Measurements from ENCODE around the gene RNF5.

The RNF5 gene

DNA sequence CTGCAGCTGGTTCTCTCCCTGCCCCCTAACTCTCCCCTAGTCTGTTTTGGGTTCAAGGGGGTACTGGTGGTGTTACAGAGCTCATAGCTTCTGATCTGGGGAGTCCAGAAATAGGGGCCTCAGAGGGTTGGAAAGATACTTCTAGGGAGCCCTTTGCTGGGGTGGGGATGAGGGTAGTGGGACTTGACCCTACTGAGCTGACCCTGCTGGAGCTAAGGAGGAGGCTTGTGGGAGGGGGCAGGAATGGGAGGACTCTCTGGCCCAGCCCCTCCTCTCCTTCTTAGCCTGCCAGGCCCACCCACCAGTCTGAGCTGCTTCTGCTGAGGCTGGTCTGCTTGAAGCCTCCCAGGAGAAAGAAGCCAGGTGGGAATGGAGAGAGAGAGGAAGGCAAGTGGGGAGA is 13.9 kb upstream of the RNF5 start, which contains the start of gene EGFL8:
TSS of gene EGFL8 (plus strand) at position 301 of the 400 bp plus-strand sequence. CDS start 1,571 bp downstream, outside the sequence.
- Histone ChIP-seq H3K4me3 (ENCODE audit: insufficient read length, low read depth) (no peak within 1 kb of the TSS), H3K27me3 (ENCODE audit: insufficient read depth, insufficient read length) (no peaks in the 10 kb centered on the region), H3K36me3 (ENCODE audit: insufficient read depth, insufficient read length, low read length) (peaks cover 45% of the 10 kb centered on the region), H3K4me1 (ENCODE audit: insufficient read depth, insufficient read length) (peaks cover 13% of the 10 kb centered on the region), H3K9me3 (ENCODE audit: insufficient read depth, low read length) (no peaks in the 10 kb centered on the region), H3K9ac (ENCODE audit: insufficient read length, low read depth) (no peak within 1 kb of the TSS)
- no peak for DNase-seq (ENCODE audit: low read depth, low spot score)
- no peak for TF ChIP-seq SUZ12 (IDR thresholded peaks at IDR 0.05; ENCODE audit: extremely low read depth, insufficient read depth, insufficient read length)
- no peak for TF ChIP-seq YY1 (IDR thresholded peaks at IDR 0.05; ENCODE audit: insufficient read depth, insufficient read length)
- no peak for TF ChIP-seq ZNF274 (IDR thresholded peaks at IDR 0.05; ENCODE audit: low read depth, low read length)

DNA sequence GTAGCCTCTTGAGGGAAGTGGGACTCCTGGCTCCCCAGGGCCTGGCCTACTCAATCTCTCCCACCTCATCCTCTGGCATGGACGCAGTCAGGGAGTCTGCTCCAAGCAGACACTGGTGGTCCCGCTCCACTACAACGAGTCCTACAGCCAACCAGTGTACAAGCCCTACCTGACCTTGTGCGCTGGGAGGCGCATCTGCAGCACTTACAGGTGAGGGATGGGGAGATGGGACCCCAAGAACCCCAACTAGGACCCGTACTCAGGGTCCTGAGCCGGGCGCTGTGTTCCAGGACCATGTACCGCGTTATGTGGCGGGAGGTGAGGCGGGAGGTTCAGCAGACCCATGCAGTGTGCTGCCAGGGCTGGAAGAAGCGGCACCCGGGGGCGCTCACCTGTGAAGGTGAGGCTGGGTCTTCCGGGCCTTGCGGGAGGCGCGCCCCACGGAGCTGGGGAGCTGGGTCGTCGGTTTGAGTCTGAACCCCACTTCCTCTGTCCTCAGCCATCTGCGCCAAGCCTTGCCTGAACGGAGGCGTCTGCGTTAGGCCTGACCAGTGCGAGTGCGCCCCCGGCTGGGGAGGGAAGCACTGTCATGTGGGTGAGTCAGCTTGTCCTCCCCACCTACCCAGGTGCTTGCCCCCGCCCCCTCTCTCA is 11.7 kb upstream of the RNF5 start:
- peaks cover 13% of the 10 kb centered on the region for H3K4me1 ChIP-seq (ENCODE audit: insufficient read depth, insufficient read length)
- TF ChIP-seq ZNF274 (IDR thresholded peaks at IDR 0.05; ENCODE audit: low read depth, low read length): no peak
- TF ChIP-seq YY1 (IDR thresholded peaks at IDR 0.05; ENCODE audit: insufficient read depth, insufficient read length): no peak
- TF ChIP-seq SUZ12 (IDR thresholded peaks at IDR 0.05; ENCODE audit: extremely low read depth, insufficient read depth, insufficient read length): no peak
- no peaks in the 10 kb centered on the region for H3K27me3 ChIP-seq (ENCODE audit: insufficient read depth, insufficient read length)
- no peaks in the 10 kb centered on the region for H3K9me3 ChIP-seq (ENCODE audit: insufficient read depth, low read length)
- DNase-seq (ENCODE audit: low read depth, low spot score): no peak
- H3K4me3 ChIP-seq (ENCODE audit: insufficient read length, low read depth): no peak overlapping the region
- no peak overlapping the region for H3K9ac ChIP-seq (ENCODE audit: insufficient read length, low read depth)
- H3K36me3 ChIP-seq (ENCODE audit: insufficient read depth, insufficient read length, low read length): peaks cover 67% of the 10 kb centered on the region

DNA sequence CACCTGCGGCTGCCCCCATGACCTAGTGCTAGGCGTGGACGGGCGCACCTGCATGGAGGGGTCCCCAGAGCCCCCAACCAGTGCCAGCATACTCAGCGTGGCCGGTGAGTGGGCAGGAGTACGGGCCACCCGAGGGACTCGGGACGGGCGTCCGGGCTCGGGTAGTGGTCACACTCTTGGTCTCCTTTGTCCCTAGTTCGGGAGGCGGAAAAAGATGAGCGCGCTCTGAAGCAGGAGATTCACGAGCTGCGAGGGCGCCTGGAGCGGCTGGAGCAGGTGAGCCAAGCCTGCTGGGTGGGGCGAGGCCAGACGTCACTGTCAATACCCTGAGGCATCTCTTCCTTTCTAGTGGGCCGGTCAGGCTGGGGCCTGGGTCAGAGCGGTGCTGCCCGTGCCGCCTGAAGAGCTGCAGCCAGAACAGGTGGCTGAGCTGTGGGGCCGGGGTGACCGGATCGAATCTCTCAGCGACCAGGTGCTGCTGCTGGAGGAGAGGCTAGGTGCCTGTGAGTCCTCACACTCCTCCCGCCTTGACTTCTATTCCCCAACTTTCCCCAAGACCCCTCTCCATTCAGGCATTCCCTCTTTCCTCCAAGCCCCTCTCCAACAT is 10.9 kb upstream of the RNF5 start:
- no peak for TF ChIP-seq YY1 (IDR thresholded peaks at IDR 0.05; ENCODE audit: insufficient read depth, insufficient read length)
- no peak for TF ChIP-seq SUZ12 (IDR thresholded peaks at IDR 0.05; ENCODE audit: extremely low read depth, insufficient read depth, insufficient read length)
- TF ChIP-seq ZNF274 (IDR thresholded peaks at IDR 0.05; ENCODE audit: low read depth, low read length): no peak
- DNase-seq (ENCODE audit: low read depth, low spot score): no peak

DNA sequence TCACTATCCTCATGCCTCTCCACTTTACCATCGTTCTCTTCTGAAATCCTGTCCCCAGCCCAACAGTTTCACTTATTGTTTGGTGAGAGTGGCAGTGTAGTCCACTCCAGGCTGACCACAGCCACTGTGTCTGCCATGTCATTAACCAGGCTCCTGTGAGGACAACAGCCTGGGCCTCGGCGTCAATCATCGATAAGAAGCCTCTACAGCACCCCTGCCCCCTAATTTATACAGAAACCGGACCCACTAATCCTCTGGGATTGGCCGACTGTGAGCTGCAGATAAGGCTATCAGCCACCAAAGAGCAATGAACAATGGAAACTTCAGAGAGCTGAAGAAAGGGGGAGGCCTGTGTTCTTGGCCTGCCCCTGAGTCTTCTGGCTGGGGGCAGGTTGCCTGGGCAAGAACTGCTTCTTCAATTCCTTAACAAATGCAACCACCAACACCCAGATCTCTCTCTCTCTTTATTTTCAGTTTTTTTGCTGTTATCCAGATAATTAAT is 10.4 kb upstream of the RNF5 start:
- peaks cover 69% of the 10 kb centered on the region for H3K36me3 ChIP-seq (ENCODE audit: insufficient read depth, insufficient read length, low read length)

More for the DNA sequence above, 10.9 kb upstream of the RNF5 start:
- Histone ChIP-seq H3K36me3 (ENCODE audit: insufficient read depth, insufficient read length, low read length) (peaks cover 70% of the 10 kb centered on the region), H3K4me1 (ENCODE audit: insufficient read depth, insufficient read length) (peaks cover 13% of the 10 kb centered on the region), H3K27me3 (ENCODE audit: insufficient read depth, insufficient read length) (no peaks in the 10 kb centered on the region), H3K9ac (ENCODE audit: insufficient read length, low read depth) (no peak overlapping the region), H3K9me3 (ENCODE audit: insufficient read depth, low read length) (no peaks in the 10 kb centered on the region), H3K4me3 (ENCODE audit: insufficient read length, low read depth) (no peak overlapping the region)

DNA sequence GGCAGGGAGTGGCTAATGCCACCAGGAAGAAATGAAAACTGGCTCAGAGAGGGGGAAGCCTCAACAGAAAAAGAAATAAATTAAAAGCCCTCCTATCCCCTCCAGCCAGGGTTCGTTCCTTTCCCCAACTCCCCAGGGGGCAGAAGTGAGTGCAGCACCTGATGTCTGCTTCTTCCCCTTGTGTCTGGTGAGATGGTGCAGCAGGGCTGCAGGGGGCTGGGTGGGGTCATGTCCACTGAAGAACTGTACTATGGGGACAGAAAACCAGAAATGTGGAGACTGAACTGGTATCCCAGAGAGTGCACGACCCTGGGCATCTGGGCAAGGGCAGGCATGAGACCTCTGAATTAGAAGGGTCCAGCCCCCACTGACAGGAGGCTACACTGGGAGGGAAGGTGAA is 9.9 kb upstream of the RNF5 start:
- H3K9ac ChIP-seq (ENCODE audit: insufficient read length, low read depth): no peak overlapping the region
- DNase-seq (ENCODE audit: low read depth, low spot score): no peak
- H3K9me3 ChIP-seq (ENCODE audit: insufficient read depth, low read length): no peaks in the 10 kb centered on the region
- peaks cover 9% of the 10 kb centered on the region for H3K4me1 ChIP-seq (ENCODE audit: insufficient read depth, insufficient read length)
- peaks cover 71% of the 10 kb centered on the region for H3K36me3 ChIP-seq (ENCODE audit: insufficient read depth, insufficient read length, low read length)
- no peak overlapping the region for H3K4me3 ChIP-seq (ENCODE audit: insufficient read length, low read depth)
- no peaks in the 10 kb centered on the region for H3K27me3 ChIP-seq (ENCODE audit: insufficient read depth, insufficient read length)
- no peak for TF ChIP-seq SUZ12 (IDR thresholded peaks at IDR 0.05; ENCODE audit: extremely low read depth, insufficient read depth, insufficient read length)
- TF ChIP-seq YY1 (IDR thresholded peaks at IDR 0.05; ENCODE audit: insufficient read depth, insufficient read length): no peak
- no peak for TF ChIP-seq ZNF274 (IDR thresholded peaks at IDR 0.05; ENCODE audit: low read depth, low read length)

More for the DNA sequence above, 10.4 kb upstream of the RNF5 start:
- H3K9ac ChIP-seq (ENCODE audit: insufficient read length, low read depth): no peak overlapping the region
- no peak for DNase-seq (ENCODE audit: low read depth, low spot score)
- H3K27me3 ChIP-seq (ENCODE audit: insufficient read depth, insufficient read length): no peaks in the 10 kb centered on the region
- peaks cover 13% of the 10 kb centered on the region for H3K4me1 ChIP-seq (ENCODE audit: insufficient read depth, insufficient read length)
- H3K9me3 ChIP-seq (ENCODE audit: insufficient read depth, low read length): no peaks in the 10 kb centered on the region
- TF ChIP-seq SUZ12 (IDR thresholded peaks at IDR 0.05; ENCODE audit: extremely low read depth, insufficient read depth, insufficient read length) (no peak), YY1 (IDR thresholded peaks at IDR 0.05; ENCODE audit: insufficient read depth, insufficient read length) (no peak), ZNF274 (IDR thresholded peaks at IDR 0.05; ENCODE audit: low read depth, low read length) (no peak)
- no peak overlapping the region for H3K4me3 ChIP-seq (ENCODE audit: insufficient read length, low read depth)

DNA sequence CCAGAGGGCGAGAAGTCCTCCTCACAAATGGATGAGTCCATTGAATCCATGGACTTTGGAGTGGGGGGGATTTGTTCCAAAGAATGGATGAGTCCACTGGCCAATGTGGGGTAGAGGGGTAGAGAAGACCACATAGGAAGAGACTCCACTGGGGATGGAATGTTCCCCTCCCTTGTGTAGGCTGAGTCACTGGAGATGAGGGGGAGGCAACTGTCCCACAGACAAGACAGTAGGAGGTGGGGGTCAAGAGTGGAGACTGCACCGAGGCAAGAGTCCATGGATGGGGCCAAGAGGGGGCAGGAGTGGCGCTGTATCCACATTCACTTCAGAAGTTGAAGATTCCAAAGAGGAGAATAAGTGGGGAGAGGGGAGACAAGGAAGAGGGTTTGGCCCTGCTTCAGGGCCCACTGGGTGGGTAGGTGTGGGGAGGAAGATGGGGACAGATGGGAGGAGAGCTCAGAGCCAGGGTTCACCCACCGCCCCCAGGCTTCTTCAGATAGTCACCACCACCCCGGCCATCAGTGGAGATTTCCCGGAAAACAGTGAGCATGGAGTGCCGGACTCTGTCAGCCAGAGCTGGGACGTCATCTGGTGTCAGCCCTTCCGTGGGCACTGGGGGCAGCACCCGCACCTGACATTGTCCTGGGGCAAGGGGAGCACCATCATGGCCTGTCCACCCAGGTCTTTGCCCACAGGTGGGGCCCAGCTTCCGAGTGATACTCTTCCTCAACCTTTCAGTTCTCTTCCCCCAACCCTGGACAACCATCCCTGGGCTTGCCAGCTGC is 9.2 kb upstream of the RNF5 start:
- TF ChIP-seq ZNF274 (IDR thresholded peaks at IDR 0.05; ENCODE audit: low read depth, low read length) (no peak), SUZ12 (IDR thresholded peaks at IDR 0.05; ENCODE audit: extremely low read depth, insufficient read depth, insufficient read length) (no peak), YY1 (IDR thresholded peaks at IDR 0.05; ENCODE audit: insufficient read depth, insufficient read length) (no peak)
- Histone ChIP-seq H3K4me1 (ENCODE audit: insufficient read depth, insufficient read length) (peaks cover 4% of the 10 kb centered on the region), H3K4me3 (ENCODE audit: insufficient read length, low read depth) (no peak overlapping the region), H3K9me3 (ENCODE audit: insufficient read depth, low read length) (no peaks in the 10 kb centered on the region), H3K36me3 (ENCODE audit: insufficient read depth, insufficient read length, low read length) (peaks cover 77% of the 10 kb centered on the region), H3K27me3 (ENCODE audit: insufficient read depth, insufficient read length) (no peaks in the 10 kb centered on the region), H3K9ac (ENCODE audit: insufficient read length, low read depth) (no peak overlapping the region)
- DNase-seq (ENCODE audit: low read depth, low spot score): no peak

Data from NT2/D1 (cell line).